Skeletal muscle satellite cell (primary cell): Measurements from ENCODE around the gene RB1.

ENCODE experiments used
- H3K27me3 ChIP-seq: 2 replicates; pipeline ENCODE4 v1.7.0; 2013; ENCODE audit warnings: low read length; ENCODE audit not compliant: control insufficient read depth, insufficient read depth
- H3K36me3 ChIP-seq: 2 replicates; pipeline ENCODE4 v1.7.0; 2013; ENCODE audit warnings: mild to moderate bottlenecking, control low read depth, low read length; ENCODE audit not compliant: insufficient read depth
- H3K4me1 ChIP-seq: 2 replicates; pipeline ENCODE4 v1.7.0; 2013; ENCODE audit warnings: low read length; ENCODE audit not compliant: control insufficient read depth, insufficient read depth
- H3K4me2 ChIP-seq: 2 replicates; pipeline ENCODE4 v1.7.0; 2013; ENCODE audit warnings: mild to moderate bottlenecking, low read length
- H3K4me3 ChIP-seq: 2 replicates; pipeline ENCODE4 v1.7.0; 2013; ENCODE audit warnings: low read length
- H3K9ac ChIP-seq: 2 replicates; pipeline ENCODE4 v1.7.0; 2013; ENCODE audit warnings: mild to moderate bottlenecking, low read depth, low read length, moderate library complexity
- H3K9me3 ChIP-seq: replicated peaks from 2 replicates; pipeline ENCODE4 v1.7.0; 2013; ENCODE audit warnings: mild to moderate bottlenecking, control low read depth, low read length

Gene RB1

GRCh38 chr13:48505012-48505411, 201.5 kb downstream of the RB1 start:
- no peak overlapping the region for H3K4me3 ChIP-seq
- H3K27me3 ChIP-seq: no peaks in the 10 kb centered on the region
- no peaks in the 10 kb centered on the region for H3K36me3 ChIP-seq
- no peaks in the 10 kb centered on the region for H3K9me3 ChIP-seq
- peak overlapping the region; percentile 86 for H3K9ac ChIP-seq
- H3K4me2 ChIP-seq: peak overlapping the region; percentile 73
- H3K4me1 ChIP-seq: peaks cover 38% of the 10 kb centered on the region

- Histone ChIP-seq H3K4me2 (peak overlapping the region; percentile 73), H3K36me3 (no peaks in the 10 kb centered on the region), H3K4me3 (peak overlapping the region; percentile 47), H3K27me3 (no peaks in the 10 kb centered on the region), H3K9ac (peak overlapping the region; percentile 86), H3K4me1 (peaks cover 34% of the 10 kb centered on the region), H3K9me3 (no peaks in the 10 kb centered on the region)
These were observed 202.1 kb downstream of the RB1 start for GRCh38 chr13:48505597-48506091.

GRCh38 chr13:48506092-48506701, 202.6 kb downstream of the RB1 start:
- peak overlapping the region; percentile 73 for H3K4me2 ChIP-seq
- no peaks in the 10 kb centered on the region for H3K9me3 ChIP-seq
- H3K27me3 ChIP-seq: no peaks in the 10 kb centered on the region
- H3K36me3 ChIP-seq: no peaks in the 10 kb centered on the region
- H3K4me1 ChIP-seq: peaks cover 30% of the 10 kb centered on the region
- H3K9ac ChIP-seq: peak overlapping the region; percentile 86
- peak overlapping the region; percentile 47 for H3K4me3 ChIP-seq

- Histone ChIP-seq H3K9me3 (no peaks in the 10 kb centered on the region), H3K4me3 (no peak overlapping the region), H3K27me3 (no peaks in the 10 kb centered on the region), H3K36me3 (no peaks in the 10 kb centered on the region), H3K9ac (peak overlapping the region; percentile 86), H3K4me1 (peaks cover 21% of the 10 kb centered on the region), H3K4me2 (no peak overlapping the region)
These were observed 203.5 kb downstream of the RB1 start for GRCh38 chr13:48507021-48507420.

GRCh38 chr13:48508011-48508410, 204.5 kb downstream of the RB1 start:
- no peak overlapping the region for H3K9ac ChIP-seq
- peaks cover 20% of the 10 kb centered on the region for H3K4me1 ChIP-seq
- no peaks in the 10 kb centered on the region for H3K27me3 ChIP-seq
- no peaks in the 10 kb centered on the region for H3K9me3 ChIP-seq
- no peak overlapping the region for H3K4me2 ChIP-seq
- H3K36me3 ChIP-seq: no peaks in the 10 kb centered on the region
- no peak overlapping the region for H3K4me3 ChIP-seq

- Histone ChIP-seq H3K36me3 (no peaks in the 10 kb centered on the region), H3K27me3 (no peaks in the 10 kb centered on the region), H3K9ac (no peak overlapping the region), H3K4me2 (no peak overlapping the region), H3K9me3 (no peaks in the 10 kb centered on the region), H3K4me3 (no peak overlapping the region), H3K4me1 (peaks cover 12% of the 10 kb centered on the region)
These were observed 207.1 kb downstream of the RB1 start for GRCh38 chr13:48510698-48511097.

GRCh38 chr13:48511621-48512230, 208.2 kb downstream of the RB1 start:
- peaks cover 1% of the 10 kb centered on the region for H3K4me1 ChIP-seq
- no peaks in the 10 kb centered on the region for H3K27me3 ChIP-seq
- no peak overlapping the region for H3K9ac ChIP-seq
- peak overlapping the region; percentile 64 for H3K4me2 ChIP-seq
- H3K4me3 ChIP-seq: peak overlapping the region; percentile 12
- no peaks in the 10 kb centered on the region for H3K9me3 ChIP-seq
- no peaks in the 10 kb centered on the region for H3K36me3 ChIP-seq

- no peak overlapping the region for H3K4me3 ChIP-seq
- H3K9me3 ChIP-seq: no peaks in the 10 kb centered on the region
- no peak overlapping the region for H3K4me2 ChIP-seq
- no peaks in the 10 kb centered on the region for H3K27me3 ChIP-seq
- H3K36me3 ChIP-seq: no peaks in the 10 kb centered on the region
- no peaks in the 10 kb centered on the region for H3K4me1 ChIP-seq
- no peak overlapping the region for H3K9ac ChIP-seq
These were observed 211.2 kb downstream of the RB1 start for GRCh38 chr13:48514793-48515192.

- Histone ChIP-seq H3K9ac (no peak overlapping the region), H3K4me1 (no peaks in the 10 kb centered on the region), H3K9me3 (no peaks in the 10 kb centered on the region), H3K4me3 (no peak overlapping the region), H3K4me2 (no peak overlapping the region), H3K27me3 (no peaks in the 10 kb centered on the region), H3K36me3 (no peaks in the 10 kb centered on the region)
These were observed 212.2 kb downstream of the RB1 start for GRCh38 chr13:48515732-48516131.

GRCh38 chr13:48518083-48518482, 214.5 kb downstream of the RB1 start:
- Histone ChIP-seq H3K27me3 (no peaks in the 10 kb centered on the region), H3K4me1 (no peaks in the 10 kb centered on the region), H3K4me2 (no peak overlapping the region), H3K9ac (no peak overlapping the region), H3K4me3 (no peak overlapping the region), H3K36me3 (no peaks in the 10 kb centered on the region), H3K9me3 (no peaks in the 10 kb centered on the region)

- Histone ChIP-seq H3K9me3 (no peaks in the 10 kb centered on the region), H3K4me3 (no peak overlapping the region), H3K4me2 (no peak overlapping the region), H3K4me1 (no peaks in the 10 kb centered on the region), H3K27me3 (no peaks in the 10 kb centered on the region), H3K9ac (no peak overlapping the region), H3K36me3 (no peaks in the 10 kb centered on the region)
These were observed 222.7 kb downstream of the RB1 start for GRCh38 chr13:48526286-48526685.

GRCh38 chr13:48527955-48528354, 224.4 kb downstream of the RB1 start:
- H3K4me1 ChIP-seq: peaks cover 6% of the 10 kb centered on the region
- H3K27me3 ChIP-seq: no peaks in the 10 kb centered on the region
- H3K36me3 ChIP-seq: no peaks in the 10 kb centered on the region
- no peaks in the 10 kb centered on the region for H3K9me3 ChIP-seq
- H3K4me2 ChIP-seq: no peak overlapping the region
- H3K9ac ChIP-seq: no peak overlapping the region
- H3K4me3 ChIP-seq: no peak overlapping the region
